GM12864 (cell line): ENCODE measurements around the gene DENND5A.

Experiments
- DNase-seq: peaks from one replicate; pipeline ENCODE4 v3.0.0-alpha.2; 2011; ENCODE audit warnings: low read depth
- H3K4me3 ChIP-seq: 2 replicates; pipeline ENCODE4 v1.5.1; 2011; ENCODE audit warnings: mild to moderate bottlenecking, low read depth, low read length, control low read depth
- TF ChIP-seq, protein P1 (sequence below): IDR thresholded peaks from 2 replicates; pipeline ENCODE4 v1.5.1; 2011; ENCODE audit warnings: low read depth, mild to moderate bottlenecking, moderate library complexity, low read length, control low read depth, inconsistent platforms; ENCODE audit errors: missing control alignments

DENND5A gene

DNA sequence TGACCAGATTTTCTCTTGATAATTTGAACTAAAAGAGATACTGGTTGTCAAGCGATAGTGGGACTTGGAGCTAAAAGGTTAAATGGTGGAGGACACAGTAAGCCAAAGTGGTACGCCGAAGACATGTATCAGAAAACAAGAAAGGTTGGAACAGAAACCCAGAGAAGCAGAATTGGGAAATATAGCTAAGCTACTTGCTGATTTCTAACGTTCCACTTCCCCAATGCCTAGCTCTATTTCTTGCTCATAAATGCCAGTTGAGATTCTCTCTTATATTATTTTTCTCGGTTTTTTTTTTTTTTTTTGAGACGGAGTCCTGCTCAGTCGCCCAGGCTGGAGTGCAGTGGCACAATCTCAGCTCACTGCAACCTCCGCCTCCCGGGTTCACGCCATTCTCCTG, 36.6 kb upstream of the DENND5A start:
- no peak overlapping the region for H3K4me3 ChIP-seq
- no peak for DNase-seq
- TF ChIP-seq, protein P1, sequence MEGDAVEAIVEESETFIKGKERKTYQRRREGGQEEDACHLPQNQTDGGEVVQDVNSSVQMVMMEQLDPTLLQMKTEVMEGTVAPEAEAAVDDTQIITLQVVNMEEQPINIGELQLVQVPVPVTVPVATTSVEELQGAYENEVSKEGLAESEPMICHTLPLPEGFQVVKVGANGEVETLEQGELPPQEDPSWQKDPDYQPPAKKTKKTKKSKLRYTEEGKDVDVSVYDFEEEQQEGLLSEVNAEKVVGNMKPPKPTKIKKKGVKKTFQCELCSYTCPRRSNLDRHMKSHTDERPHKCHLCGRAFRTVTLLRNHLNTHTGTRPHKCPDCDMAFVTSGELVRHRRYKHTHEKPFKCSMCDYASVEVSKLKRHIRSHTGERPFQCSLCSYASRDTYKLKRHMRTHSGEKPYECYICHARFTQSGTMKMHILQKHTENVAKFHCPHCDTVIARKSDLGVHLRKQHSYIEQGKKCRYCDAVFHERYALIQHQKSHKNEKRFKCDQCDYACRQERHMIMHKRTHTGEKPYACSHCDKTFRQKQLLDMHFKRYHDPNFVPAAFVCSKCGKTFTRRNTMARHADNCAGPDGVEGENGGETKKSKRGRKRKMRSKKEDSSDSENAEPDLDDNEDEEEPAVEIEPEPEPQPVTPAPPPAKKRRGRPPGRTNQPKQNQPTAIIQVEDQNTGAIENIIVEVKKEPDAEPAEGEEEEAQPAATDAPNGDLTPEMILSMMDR = no peak

DNA sequence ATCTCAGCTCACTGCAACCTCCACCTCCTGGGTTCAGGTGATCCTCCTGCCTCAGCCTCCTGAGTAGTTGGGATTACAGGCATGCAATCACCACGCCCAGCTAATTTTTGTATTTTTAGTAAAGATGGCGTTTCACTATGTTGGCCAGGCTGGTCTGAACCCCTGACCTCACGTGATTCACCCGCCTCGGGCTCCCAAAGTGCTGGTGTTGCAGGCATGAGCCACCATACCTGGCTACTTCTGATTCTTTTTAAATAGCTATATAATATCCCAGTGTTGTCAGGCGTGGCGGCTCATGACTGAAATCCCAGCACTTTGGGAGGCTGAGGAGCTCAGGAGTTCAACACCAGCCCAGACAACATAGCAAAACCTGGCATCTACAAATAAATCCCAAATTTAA, 28.5 kb upstream of the DENND5A start:
- TF ChIP-seq, protein P1 = no peak
- H3K4me3 ChIP-seq = no peak overlapping the region

DNA sequence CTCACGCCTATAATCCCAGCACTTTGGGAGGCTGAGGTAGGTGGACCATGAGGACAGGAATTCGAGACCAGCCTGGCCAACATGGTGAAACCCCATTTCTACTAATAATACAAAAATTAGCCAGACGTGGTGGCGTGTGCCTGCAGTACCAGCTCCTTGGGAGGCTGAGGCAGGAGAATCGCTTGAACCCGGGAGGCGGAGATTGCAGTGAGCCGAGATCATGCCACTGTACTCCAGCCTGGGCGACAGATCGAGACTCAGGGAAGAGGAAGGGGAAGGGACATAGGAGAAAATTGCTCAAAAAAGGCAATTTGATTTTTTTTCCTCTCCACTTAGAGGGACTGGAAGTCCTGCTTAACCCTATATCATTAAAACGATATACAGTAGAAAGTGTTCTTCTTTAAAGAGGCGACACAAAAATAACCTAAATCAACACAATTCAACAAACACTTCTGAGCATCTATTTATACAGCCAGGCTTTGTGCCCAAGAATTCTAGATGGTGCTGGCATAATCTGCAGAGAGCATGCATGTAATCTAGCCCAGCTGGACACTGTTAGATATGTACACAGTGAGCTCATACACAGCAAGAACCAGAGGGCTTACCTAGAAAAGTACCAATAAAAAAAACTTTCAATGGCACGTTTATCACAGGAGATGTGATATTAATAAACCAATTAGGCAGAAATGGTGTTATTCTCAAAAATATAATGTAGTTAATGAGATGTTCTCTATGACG, 20.9 kb upstream of the DENND5A start:
- TF ChIP-seq, protein P1 = no peak

More for the DNA sequence above, 28.5 kb upstream of the DENND5A start:
- DNase-seq = no peak

DNA sequence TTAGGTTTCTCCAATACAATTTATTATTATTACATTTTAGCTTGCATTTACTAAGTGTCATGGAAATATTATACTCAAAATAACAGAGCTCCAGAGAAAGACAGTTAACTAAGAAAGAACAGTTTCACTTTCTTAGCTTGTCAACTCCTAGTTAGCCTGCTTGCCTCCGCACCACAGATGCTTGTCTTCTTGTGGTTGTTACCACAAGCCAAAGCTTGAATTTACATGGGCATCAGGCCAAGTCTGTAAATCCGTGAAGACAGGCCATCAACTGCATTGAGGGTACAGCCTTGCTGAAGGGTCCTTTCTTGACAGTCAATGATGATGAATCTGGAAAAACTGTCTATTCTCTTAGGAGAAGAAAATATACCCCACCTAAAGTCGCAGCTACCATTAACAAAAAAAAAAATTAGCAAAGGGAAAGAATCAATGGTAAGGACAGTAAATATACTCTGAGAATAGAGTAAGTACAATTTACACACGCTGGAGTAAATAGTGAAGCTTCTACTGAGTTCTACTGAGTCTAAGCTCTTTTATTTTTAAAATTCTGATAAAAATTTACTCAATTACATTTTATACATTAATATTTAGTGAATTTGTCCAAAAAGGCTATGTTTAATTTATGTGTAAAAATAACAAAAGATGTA, 15.6 kb upstream of the DENND5A start:
- TF ChIP-seq, protein P1 = no peak
- no peak overlapping the region for H3K4me3 ChIP-seq
- DNase-seq = peak; percentile 70

More for the DNA sequence above, 20.9 kb upstream of the DENND5A start:
- no peak for DNase-seq
- no peak overlapping the region for H3K4me3 ChIP-seq

DNA sequence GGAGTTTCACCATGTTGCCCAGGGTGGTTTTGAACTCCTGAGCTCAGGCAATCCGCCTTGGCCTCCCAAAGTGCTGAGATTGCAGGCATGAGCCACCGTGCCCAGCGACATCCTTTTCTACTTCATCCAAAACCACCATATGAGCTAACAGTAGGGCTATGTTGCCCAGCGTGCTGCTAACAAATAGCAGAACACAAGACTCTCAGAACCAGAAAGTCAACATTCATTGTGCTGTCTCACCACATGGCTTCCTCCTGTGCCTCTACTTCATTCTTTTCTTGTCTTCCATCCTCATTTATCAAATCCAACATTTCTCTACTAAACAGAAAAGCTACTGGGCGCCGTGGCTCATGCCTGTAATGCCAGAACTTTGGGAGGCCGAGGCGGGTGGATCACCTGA, 12.0 kb upstream of the DENND5A start:
- TF ChIP-seq, protein P1 = no peak
- DNase-seq = no peak
- no peak overlapping the region for H3K4me3 ChIP-seq

DNA sequence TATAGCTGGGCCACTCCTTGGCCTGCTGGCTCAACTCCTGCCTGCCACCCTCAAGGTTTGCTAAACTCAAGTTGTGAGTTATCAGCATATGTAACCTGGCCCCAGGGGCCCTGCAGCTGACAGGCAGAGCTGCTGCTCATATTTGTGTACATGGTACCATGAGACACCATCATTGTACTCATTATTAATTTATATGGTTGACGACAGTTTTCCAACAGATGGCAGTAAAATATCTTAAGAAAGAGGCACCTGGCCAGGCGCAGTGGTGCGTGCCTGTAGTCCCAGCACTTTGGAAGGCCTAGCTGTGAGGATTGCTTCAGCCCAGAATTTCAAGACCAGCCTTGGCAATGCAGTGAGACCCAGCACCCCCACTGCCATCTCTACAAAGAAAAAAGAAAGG, 11.4 kb upstream of the DENND5A start:
- H3K4me3 ChIP-seq = no peak overlapping the region
- TF ChIP-seq, protein P1 = no peak
- no peak for DNase-seq
